GM12874 (cell line): ENCODE measurements around the gene SLC9A5.

Source experiments
- TF ChIP-seq, protein P1 (sequence below): IDR thresholded peaks from 2 replicates; pipeline ENCODE4 v1.5.1; 2011; ENCODE audit warnings: low read depth, mild to moderate bottlenecking, control low read depth, low read length, moderate library complexity; ENCODE audit not compliant: insufficient read depth

The SLC9A5 gene

DNA sequence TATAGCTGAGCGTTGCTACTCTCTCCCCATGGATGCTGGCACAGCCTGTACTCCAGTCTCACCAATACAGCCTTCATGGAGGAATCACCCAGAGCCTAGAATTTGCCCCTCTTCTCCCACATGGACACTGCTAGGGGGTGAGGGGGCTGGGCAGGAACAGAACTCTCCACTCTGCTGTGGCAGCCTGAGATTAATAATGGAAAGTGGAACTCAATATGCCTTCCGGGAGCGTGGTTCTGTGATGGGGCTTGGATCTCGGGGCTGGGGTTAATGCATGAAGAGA lies 1.2 kb downstream of the SLC9A5 start:
- TF ChIP-seq, protein P1, sequence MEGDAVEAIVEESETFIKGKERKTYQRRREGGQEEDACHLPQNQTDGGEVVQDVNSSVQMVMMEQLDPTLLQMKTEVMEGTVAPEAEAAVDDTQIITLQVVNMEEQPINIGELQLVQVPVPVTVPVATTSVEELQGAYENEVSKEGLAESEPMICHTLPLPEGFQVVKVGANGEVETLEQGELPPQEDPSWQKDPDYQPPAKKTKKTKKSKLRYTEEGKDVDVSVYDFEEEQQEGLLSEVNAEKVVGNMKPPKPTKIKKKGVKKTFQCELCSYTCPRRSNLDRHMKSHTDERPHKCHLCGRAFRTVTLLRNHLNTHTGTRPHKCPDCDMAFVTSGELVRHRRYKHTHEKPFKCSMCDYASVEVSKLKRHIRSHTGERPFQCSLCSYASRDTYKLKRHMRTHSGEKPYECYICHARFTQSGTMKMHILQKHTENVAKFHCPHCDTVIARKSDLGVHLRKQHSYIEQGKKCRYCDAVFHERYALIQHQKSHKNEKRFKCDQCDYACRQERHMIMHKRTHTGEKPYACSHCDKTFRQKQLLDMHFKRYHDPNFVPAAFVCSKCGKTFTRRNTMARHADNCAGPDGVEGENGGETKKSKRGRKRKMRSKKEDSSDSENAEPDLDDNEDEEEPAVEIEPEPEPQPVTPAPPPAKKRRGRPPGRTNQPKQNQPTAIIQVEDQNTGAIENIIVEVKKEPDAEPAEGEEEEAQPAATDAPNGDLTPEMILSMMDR, result no peak

DNA sequence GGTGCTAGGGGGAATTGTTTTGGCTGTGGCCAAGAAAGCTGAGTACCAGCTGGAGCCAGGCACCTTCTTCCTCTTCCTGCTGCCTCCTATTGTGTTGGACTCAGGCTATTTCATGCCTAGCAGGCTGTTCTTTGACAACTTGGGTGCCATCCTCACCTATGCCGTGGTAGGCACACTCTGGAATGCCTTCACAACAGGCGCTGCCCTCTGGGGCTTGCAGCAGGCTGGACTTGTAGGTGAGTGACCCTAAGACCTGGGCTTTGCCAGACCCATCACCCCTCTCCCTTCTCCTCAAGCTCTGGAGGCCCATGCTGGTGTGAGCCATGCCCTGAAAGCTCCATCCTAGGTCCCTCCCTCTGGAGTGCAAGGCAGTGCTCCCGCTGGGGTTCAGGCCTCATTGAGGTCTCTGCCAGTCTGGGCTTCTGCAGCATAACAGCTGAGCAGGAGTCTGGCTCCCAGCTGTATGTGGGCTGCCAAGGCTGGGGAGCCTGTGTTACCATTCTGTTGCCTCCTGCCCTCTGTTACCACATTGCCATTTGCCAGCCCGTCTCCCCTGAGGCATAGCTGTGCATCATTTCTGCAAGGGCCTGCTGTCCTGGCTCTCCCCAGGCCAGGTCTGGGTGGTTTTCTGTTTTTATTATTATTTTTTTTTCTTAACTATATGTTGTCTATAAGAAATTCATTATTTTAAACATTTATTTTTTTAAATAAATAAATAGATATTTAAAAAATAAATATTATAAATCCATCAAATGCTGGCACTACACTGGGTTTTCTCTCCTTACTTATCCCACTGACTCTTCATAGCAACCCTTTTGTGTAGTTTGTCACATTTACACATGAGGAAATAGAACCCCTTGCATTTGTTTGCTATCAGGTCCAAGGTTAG lies 4.1 kb downstream of the SLC9A5 start:
- TF ChIP-seq, protein P1, result no peak

DNA sequence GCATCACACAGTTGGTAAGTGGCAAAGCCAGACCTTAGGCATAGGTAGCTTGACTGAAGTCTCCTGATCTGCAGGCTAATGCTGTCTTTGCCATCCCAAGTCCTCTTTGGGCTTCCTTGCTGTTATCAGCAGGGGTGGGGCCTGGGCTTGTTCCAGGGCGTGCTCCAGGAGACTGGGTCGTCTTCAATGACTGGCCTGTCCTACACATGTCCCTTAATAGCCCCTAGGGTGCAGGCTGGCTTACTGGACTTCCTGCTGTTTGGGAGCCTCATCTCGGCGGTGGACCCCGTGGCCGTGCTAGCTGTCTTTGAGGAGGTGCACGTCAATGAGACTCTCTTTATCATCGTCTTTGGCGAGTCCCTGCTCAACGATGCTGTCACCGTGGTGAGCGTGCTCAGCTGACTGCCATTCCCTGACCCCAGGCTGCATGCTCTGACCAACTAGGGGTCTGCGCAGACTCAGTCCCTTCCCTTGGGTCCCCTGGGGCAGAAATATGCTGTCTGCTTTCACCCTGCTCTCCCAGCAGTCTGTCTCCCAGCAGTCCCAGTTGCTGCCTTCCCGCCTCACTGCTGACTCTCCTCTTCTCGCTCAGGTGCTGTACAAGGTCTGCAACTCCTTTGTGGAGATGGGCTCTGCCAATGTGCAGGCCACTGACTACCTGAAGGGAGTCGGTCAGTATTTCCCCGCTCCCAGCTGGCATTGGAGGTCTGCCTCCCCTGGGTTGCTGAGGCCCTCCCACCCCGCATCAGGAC lies 6.2 kb downstream of the SLC9A5 start:
- TF ChIP-seq, protein P1, result no peak

DNA sequence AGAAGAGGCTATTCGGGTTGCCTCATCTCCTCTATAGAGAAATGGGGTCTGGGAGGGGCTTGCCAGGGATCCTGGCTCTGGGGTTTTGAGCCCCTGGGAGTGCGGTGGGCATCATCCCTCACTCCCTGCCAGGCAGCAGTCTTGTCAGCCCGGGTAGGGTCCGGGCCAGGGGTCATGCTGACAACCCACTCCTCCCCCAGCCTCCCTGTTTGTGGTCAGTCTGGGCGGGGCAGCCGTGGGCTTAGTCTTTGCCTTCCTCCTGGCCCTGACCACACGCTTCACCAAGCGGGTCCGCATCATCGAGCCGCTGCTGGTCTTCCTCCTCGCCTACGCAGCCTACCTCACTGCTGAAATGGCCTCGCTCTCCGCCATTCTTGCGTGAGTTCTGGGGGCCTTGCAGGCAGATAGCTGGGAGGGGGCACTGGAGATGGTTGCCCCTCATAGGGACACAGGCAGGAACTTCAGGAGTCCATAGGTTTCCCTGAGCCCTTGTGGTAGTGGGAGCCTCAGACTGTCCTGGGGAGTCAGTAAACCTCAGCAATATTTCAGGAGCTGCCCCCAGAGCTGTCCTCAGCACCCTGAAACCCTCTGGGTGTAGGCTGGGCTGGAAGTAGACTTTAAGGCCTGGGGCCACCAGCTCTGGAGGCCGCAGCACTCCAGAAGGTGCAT lies 6.9 kb downstream of the SLC9A5 start:
- TF ChIP-seq, protein P1, result no peak

DNA sequence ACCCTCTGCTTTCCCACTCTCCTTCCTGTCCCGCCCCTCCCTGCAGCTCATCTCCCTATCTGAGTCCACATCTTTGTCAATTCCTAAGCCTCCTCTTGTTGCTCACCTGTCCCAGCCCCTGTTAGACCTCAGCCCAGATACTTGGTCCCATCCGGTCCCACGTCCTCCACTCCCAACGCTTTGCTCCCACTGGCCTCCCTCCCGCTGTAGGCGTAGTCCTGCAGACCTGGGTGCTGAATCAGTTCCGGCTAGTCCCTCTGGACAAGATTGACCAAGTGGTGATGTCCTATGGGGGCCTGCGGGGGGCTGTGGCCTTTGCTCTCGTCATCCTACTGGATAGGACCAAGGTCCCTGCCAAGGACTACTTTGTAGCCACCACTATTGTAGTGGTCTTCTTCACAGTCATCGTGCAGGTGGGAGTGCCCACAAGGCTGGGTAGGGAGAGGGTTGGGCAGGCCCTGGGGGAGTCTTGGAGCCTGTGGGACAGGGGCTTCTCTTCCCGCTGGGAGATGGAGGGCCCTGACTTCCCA lies 8.0 kb downstream of the SLC9A5 start:
- TF ChIP-seq, protein P1, result no peak

DNA sequence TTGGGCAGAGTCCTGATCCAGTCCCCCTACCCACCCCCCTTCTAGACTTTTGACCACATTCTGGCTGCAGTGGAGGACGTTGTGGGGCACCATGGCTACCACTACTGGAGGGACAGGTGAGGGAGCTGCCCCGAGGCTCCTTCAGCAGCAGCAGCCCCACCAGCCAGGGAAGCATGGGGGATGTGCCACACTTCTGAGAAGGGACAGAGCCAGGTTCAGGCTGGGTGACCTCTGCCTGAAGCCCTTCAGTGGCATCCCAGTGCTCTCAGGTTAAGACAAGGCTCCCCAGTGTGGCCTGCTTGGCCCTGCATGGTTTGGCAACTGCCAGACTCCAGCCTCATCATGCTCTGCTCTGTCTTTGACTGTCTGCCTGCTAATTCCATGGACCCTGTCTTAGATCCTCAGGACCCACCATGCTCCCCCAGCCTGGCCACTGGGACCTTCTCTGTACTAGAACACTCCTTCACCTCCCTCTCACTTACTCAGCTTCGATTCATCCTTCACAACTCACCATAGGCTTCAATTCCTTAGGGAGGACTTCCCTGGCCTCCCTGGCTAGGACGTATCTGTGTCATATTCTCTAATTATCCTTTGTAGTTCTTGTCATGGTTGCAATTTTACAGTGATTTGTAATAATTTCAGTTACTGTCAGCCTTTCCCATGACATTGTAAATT lies 8.8 kb downstream of the SLC9A5 start:
- TF ChIP-seq, protein P1, result no peak
